Measurements from ENCODE around the gene CPM.

CPM gene

GRCh38 chr12:68940731-68941130, 7.8 kb upstream of the CPM start:
- TF ChIP-seq ARNTL (CRISPR knock-in tag; IDR thresholded peaks at IDR 0.05; ENCODE audit: borderline replicate concordance, low read depth) (no peak), PATZ1 (CRISPR knock-in tag; IDR thresholded peaks at IDR 0.05; ENCODE audit: borderline replicate concordance) (no peak), PPARA (CRISPR knock-in tag; IDR thresholded peaks at IDR 0.05; ENCODE audit: borderline replicate concordance) (no peak), OSR1 (CRISPR knock-in tag; IDR thresholded peaks at IDR 0.05) (no peak), ISL1 (CRISPR knock-in tag; IDR thresholded peaks at IDR 0.05) (no peak), CREB5 (CRISPR knock-in tag; IDR thresholded peaks at IDR 0.05; ENCODE audit: low read depth) (no peak), GLIS3 (CRISPR knock-in tag; IDR thresholded peaks at IDR 0.05) (no peak), TOX (CRISPR knock-in tag; IDR thresholded peaks at IDR 0.05; ENCODE audit: borderline replicate concordance) (no peak), ZNF8 (CRISPR knock-in tag; IDR thresholded peaks at IDR 0.05) (no peak), ZC3H10 (CRISPR knock-in tag; IDR thresholded peaks at IDR 0.05) (no peak), TCF4 (CRISPR knock-in tag; IDR thresholded peaks at IDR 0.05; ENCODE audit: borderline replicate concordance) (no peak)
- TF ChIP-seq, protein P1, sequence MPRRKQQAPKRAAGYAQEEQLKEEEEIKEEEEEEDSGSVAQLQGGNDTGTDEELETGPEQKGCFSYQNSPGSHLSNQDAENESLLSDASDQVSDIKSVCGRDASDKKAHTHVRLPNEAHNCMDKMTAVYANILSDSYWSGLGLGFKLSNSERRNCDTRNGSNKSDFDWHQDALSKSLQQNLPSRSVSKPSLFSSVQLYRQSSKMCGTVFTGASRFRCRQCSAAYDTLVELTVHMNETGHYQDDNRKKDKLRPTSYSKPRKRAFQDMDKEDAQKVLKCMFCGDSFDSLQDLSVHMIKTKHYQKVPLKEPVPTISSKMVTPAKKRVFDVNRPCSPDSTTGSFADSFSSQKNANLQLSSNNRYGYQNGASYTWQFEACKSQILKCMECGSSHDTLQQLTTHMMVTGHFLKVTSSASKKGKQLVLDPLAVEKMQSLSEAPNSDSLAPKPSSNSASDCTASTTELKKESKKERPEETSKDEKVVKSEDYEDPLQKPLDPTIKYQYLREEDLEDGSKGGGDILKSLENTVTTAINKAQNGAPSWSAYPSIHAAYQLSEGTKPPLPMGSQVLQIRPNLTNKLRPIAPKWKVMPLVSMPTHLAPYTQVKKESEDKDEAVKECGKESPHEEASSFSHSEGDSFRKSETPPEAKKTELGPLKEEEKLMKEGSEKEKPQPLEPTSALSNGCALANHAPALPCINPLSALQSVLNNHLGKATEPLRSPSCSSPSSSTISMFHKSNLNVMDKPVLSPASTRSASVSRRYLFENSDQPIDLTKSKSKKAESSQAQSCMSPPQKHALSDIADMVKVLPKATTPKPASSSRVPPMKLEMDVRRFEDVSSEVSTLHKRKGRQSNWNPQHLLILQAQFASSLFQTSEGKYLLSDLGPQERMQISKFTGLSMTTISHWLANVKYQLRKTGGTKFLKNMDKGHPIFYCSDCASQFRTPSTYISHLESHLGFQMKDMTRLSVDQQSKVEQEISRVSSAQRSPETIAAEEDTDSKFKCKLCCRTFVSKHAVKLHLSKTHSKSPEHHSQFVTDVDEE (CRISPR knock-in tag; IDR thresholded peaks at IDR 0.05) = no peak
- ATAC-seq = no peak

GRCh38 chr12:68939505-68939904, 6.5 kb upstream of the CPM start:
- no peak for ATAC-seq
- TF ChIP-seq OSR1 (CRISPR knock-in tag; IDR thresholded peaks at IDR 0.05) = no peak
- no peak for TF ChIP-seq CREB5 (CRISPR knock-in tag; IDR thresholded peaks at IDR 0.05; ENCODE audit: low read depth)
- TF ChIP-seq ESRRG (CRISPR knock-in tag; IDR thresholded peaks at IDR 0.05) = no peak
- no peak for TF ChIP-seq ZNF565 (CRISPR knock-in tag; conservative IDR thresholded peaks at IDR 0.05; ENCODE audit: low read depth)

GRCh38 chr12:68934392-68934791, 1.4 kb upstream of the CPM start:
- TF ChIP-seq, protein P1 (CRISPR knock-in tag; IDR thresholded peaks at IDR 0.05) = no peak
- ATAC-seq = no peak

- ATAC-seq = peak; percentile 69
- TF ChIP-seq, protein P1 (CRISPR knock-in tag; IDR thresholded peaks at IDR 0.05) = no peak
- TF ChIP-seq TOX (CRISPR knock-in tag; IDR thresholded peaks at IDR 0.05; ENCODE audit: borderline replicate concordance) (no peak), ZNF565 (CRISPR knock-in tag; conservative IDR thresholded peaks at IDR 0.05; ENCODE audit: low read depth) (no peak), ZC3H10 (CRISPR knock-in tag; IDR thresholded peaks at IDR 0.05) (no peak), ARNTL (CRISPR knock-in tag; IDR thresholded peaks at IDR 0.05; ENCODE audit: borderline replicate concordance, low read depth) (no peak), OSR1 (CRISPR knock-in tag; IDR thresholded peaks at IDR 0.05) (no peak), POU6F1 (CRISPR knock-in tag; IDR thresholded peaks at IDR 0.05; ENCODE audit: borderline replicate concordance, low read depth) (no peak), PATZ1 (CRISPR knock-in tag; IDR thresholded peaks at IDR 0.05; ENCODE audit: borderline replicate concordance) (no peak)
These were observed 627 bp downstream of the CPM start for GRCh38 chr12:68932128-68932960.
